Cerebellar nuclear complex (tissue), 1 donor: ENCODE results near the gene PWWP2A.
"Not testable (repeated sequence)": the region's sequence is repeated elsewhere in the genome, so short reads cannot be mapped to it uniquely, and the experiment has no call there.

Source experiments
- DNase-seq, 2 experiments: peaks; one replicate each; lab custom pipeline; 2025; lab: John Stamatoyannopoulos, UW

PWWP2A gene

DNA sequence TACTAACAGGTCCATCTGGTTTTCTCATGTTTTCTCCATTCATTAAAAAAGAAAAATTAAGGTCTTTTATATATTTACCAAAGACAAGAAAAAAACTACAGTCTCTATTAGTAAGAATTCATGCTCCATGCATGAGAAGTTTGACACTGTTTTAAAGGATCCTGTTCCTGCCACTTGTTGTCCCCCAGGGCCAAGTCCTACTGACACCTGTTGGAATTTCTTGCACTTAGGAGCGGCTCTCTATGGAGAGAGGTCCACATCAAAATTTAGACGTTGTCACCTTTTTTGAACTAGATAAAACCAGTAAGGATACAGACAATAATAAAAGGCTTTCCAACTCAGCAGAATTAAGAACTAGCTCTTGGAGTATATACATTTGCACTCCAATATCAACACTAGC, 42.3 kb downstream of the PWWP2A start:
- DNase-seq: no peak

DNA sequence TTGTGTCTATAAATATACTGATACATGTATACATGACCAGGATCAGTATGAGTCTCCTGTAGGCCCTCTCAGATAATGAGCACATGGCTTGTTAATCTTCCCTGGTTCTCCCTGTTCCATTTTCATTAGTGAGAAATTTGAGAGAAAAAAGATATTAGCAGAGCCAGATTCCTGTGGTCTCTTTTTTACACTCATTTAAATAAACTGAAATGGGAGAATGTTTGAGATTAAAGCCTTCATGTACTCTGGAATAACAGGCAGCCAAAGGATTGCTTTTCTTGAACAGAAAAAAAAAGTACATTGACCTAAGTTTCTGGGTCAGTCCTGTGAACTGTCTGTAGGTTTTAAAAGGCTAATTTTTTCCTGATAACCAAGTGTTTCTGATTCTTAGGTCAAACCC, 44.2 kb downstream of the PWWP2A start:
- no peak for DNase-seq

GRCh38 chr5:160071916-160072315, 47.3 kb downstream of the PWWP2A start:
- DNase-seq: no peak

DNA sequence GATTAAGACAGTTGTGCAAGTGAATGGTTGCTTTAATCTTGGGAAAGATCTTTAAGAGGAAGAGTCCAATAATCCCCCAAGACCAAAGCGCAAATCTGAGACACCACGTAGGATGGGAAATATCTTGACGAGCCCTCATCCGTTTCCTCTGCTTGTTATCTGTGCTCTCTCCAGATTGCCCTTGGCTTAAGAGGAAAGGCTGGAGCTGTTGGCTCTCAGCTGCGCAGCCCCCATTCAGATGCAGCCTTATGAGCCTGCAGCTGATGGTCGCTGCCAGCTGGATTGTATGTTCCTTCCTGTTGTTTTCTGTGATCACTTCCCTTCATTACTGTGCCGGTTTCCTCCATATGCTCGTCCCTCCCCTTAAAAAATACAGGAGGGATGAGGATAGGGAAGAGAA, 47.7 kb downstream of the PWWP2A start:
- peak in 1 of 2 experiments; percentile 21 for DNase-seq

DNA sequence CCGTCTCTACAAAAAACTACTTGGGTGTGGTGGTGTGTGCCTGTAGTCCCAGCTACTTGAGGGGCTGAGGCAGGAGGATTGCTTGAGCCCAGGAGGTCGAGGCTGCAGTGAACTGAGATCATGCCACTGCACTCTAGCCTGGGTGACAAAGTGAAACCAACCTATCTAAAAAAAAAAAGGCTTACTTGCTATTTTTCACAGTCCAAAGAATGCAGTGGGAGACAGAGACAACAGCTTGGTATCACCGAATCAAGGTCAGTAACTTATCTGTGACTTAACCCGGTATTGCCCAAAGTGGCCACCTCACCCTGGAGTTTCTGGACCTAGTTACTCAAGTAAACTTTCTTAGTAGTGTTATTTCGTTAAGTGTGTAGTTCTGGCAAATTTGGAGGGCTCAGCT, 50.1 kb downstream of the PWWP2A start:
- not testable (repeated sequence) for DNase-seq

GRCh38 chr5:160064995-160065614, 54.1 kb downstream of the PWWP2A start:
- no peak for DNase-seq

DNA sequence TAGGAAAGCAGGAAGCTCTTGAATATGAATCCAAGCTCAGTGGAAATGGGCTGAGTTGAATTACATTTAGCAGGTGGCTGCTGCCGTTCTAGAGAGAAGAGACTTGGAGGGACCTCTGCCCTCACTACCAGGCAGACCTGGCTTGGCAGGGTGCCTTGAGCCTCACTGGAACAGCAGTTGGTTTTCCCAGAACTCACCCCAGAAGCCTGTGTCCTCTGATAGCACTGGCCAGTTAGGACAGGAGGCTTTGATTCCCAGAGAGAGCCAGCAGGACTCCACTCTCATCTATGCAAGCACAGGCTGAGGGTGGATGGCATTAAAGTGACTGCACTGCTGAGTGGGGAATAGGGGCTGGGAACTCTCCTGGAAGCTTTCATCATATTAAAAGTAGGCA, 54.8 kb downstream of the PWWP2A start:
- no peak for DNase-seq

DNA sequence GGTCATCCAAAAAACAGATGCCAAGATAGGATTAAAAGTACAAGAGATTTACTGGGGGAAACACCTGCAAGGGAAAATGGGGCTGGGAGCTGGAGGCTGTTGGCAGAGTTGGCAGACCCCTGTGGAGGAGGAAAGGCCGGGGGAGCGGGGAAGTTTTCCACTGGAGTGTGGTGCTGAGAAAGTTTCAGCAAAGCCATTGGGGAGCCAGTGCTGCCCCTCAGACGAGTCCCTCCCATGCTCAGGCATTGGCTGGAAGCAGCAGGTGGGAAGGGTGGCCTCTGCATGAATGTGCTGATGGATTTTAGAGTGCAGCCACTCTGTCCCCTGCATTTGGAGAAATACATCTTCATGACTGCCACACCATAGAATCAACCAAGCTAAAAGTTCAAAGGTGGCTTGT, 57.5 kb downstream of the PWWP2A start:
- DNase-seq: no peak

- DNase-seq: no peak
Observed at GRCh38 chr5:160060001-160060400, 59.2 kb downstream of the PWWP2A start.

- DNase-seq: no peak
Observed at GRCh38 chr5:160057256-160057655, 62.0 kb downstream of the PWWP2A start.

- DNase-seq: no peak
Observed at GRCh38 chr5:160054831-160055230, 64.4 kb downstream of the PWWP2A start.

DNA sequence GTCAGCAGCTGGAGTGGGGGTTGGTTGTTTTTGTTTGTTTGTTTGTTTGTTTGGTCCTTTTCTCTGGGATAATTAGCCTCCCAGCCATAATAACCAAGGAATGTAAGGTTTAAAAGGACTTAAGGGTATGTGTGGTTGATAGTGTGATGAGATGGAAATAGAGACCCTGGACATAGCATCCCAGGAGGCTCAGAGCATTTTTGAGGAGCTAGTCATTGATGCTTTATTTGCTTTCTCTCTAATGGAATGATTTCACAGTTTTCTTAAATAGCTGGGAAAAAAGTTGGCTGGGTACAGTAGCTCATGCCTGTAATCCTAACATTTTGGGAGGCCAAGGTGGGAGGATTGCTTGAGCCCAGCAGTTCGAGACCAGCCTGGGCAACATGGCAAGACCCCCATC, 65.2 kb downstream of the PWWP2A start:
- DNase-seq: no peak

DNA sequence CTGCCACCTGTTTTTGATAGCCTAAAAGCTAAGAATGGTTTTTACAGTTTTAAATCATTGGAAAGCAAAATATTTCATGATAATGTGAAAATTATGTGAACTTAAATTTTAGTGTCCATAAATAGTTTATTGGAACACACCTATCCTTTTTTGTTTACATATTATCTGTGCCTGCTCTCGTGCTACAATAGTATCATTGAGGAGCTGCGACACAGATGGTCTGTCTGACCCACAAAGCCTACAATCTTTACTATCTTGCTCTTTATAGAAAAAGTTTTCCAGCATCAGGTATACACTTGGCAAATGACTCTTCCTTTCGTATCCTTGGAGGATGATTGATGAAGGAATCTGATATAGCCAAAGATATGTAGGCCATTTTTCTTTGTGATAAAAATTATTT, 70.2 kb downstream of the PWWP2A start:
- no peak for DNase-seq

DNA sequence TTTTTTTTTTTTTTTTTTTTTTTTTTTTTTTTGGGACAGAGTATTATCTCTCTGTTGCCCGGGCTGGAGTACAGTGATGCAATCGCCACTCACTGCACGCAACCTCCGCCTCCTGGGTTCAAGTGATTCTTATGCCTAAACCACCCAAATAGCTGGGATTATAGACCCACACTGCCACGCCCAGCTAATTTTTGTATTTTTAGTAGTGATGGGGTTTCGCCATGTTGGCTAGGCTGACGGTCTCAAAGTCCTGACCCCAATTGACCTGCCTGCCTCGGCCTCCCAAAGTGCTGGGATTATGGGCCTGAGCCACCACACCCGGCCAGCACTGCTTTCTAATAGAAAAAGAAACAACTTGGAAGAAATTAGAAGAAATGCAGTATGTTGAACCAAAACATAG, 71.1 kb downstream of the PWWP2A start:
- DNase-seq: no peak

DNA sequence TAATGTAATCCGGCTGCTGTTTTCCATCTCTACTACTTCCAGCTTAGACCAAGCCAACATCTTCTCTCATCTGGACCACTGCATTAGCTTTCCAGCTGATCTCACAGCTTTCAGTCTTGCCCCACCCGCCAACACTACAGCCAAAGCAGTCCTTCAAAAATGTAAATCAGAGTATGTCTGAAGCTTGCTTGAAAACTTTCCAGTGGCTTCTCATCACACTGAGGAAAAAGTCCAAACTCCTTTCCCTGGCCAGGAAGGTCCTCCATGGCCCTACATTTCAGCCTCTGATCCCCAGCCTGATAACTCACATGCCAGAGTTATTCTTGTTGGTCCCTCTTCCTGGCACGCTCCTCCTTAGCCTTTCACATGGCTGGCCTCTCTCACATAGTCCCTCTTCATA, 71.8 kb downstream of the PWWP2A start:
- DNase-seq: no peak

DNA sequence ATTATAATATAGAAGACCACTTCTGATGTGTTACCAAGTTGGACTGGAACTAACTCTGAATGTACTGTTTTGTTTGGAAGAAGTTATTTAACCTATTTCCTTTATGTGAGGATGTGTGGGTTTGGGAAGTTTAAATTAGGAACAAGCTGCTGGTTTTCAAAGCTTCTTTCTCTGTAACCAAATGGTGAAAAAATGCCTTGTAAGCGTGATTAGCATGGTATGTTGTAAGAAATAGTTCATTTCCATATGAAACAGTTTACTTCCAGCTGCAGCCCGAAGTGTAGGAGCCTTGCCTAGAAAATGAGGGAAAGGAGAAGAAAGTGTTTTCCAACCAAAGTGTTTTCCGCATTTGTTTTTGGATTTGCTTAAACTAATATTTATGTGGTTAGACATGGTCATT, 74.3 kb downstream of the PWWP2A start:
- DNase-seq: no peak

GRCh38 chr5:160044391-160044804, 74.9 kb downstream of the PWWP2A start:
- no peak for DNase-seq

GRCh38 chr5:160042671-160043070, 76.6 kb downstream of the PWWP2A start:
- DNase-seq: no peak
